ENCODE data around the gene NEK11. TPM values are rescaled to one million over a fixed set of nuclear protein-coding genes. Genes with fewer than 3 reads are reported as not detected.

NEK11 gene
- polyA plus RNA-seq, 1 of the 3 experiments (the other 2 are of a cell fraction), result 4.7 TPM

GRCh38 chr3:131200636-131201199, 174.0 kb downstream of the NEK11 start:
- Histone ChIP-seq H3K27me3 (ENCODE audit: insufficient read depth) (no peaks in the 10 kb centered on the region), H3K9me3 (no peaks in the 10 kb centered on the region), H3K9me2 (no peaks in the 10 kb centered on the region), H3K4me2 (no peak overlapping the region), H4K20me1 (ENCODE audit: insufficient read depth) (no peaks in the 10 kb centered on the region), H3F3A (replicated peaks; ENCODE audit: insufficient read depth) (no peaks in the 10 kb centered on the region), H3K36me3 (replicated peaks in 1 of 2; ENCODE audit: control insufficient read depth in 1 of 2, insufficient read depth in 2 of 2, low read length in 1 of 2) (no peaks in the 10 kb centered on the region), H3K27ac (ENCODE audit: low read depth in 2 of 2, low read length in 1 of 2) (no peak overlapping the region), H3K9ac (no peak overlapping the region), H2AFZ (ENCODE audit: low read depth) (no peak overlapping the region), H3K4me3 (ENCODE audit: low read depth in 2 of 2, low read length in 1 of 2) (no peak overlapping the region), H3K79me2 (ENCODE audit: insufficient read depth) (no peaks in the 10 kb centered on the region), H3K4me1 (ENCODE audit: control insufficient read depth in 1 of 2, insufficient read depth in 2 of 2, low read depth in 1 of 2, low read length in 1 of 2) (no peaks in the 10 kb centered on the region)
- ChIA-PET CTCF (no interaction called here), POLR2A (no interaction called here)
- TF ChIP-seq FOXM1 (IDR thresholded peaks at IDR 0.05; ENCODE audit: low read depth), result no peak
- no peak for TF ChIP-seq NFIC (IDR thresholded peaks at IDR 0.05; ENCODE audit: borderline replicate concordance)
- TF ChIP-seq ZBTB33 (IDR thresholded peaks at IDR 0.05; ENCODE audit: borderline replicate concordance, low read depth), result no peak
- TF ChIP-seq USF2 (IDR thresholded peaks at IDR 0.05; ENCODE audit: borderline replicate concordance, low read depth, low read length), result no peak
- TF ChIP-seq JUND (IDR thresholded peaks at IDR 0.05), result no peak
- TF ChIP-seq FOSL2 (IDR thresholded peaks at IDR 0.05; ENCODE audit: borderline replicate concordance, low read depth), result no peak
- TF ChIP-seq RCOR1 (IDR thresholded peaks at IDR 0.05; ENCODE audit: low read length), result no peak
- TF ChIP-seq RFX5 (IDR thresholded peaks at IDR 0.05; ENCODE audit: low read length), result no peak
- no peak for TF ChIP-seq REST (IDR thresholded peaks at IDR 0.05; ENCODE audit: low read depth, low read length)
- DNase-seq, result no peak
- WGBS (ENCODE audit: low lambda C conversion rate), result 82% methylated on average over 4 of the region's 4 CpGs

- Histone ChIP-seq H3K4me1 (ENCODE audit: control insufficient read depth in 1 of 2, insufficient read depth in 2 of 2, low read depth in 1 of 2, low read length in 1 of 2) (peaks cover 0 to 16% of the 10 kb centered on the region in 2 experiments; a peak in 2 of 4 replicates), H4K20me1 (ENCODE audit: insufficient read depth) (no peaks in the 10 kb centered on the region), H3K27me3 (ENCODE audit: insufficient read depth) (no peaks in the 10 kb centered on the region), H2AFZ (ENCODE audit: low read depth) (no peak overlapping the region), H3K79me2 (ENCODE audit: insufficient read depth) (no peaks in the 10 kb centered on the region), H3K9ac (no peak overlapping the region), H3K27ac (ENCODE audit: low read depth in 2 of 2, low read length in 1 of 2) (no peak overlapping the region), H3K9me2 (no peaks in the 10 kb centered on the region), H3K4me3 (ENCODE audit: low read depth in 2 of 2, low read length in 1 of 2) (no peak overlapping the region), H3F3A (replicated peaks; ENCODE audit: insufficient read depth) (peaks cover 9% of the 10 kb centered on the region), H3K36me3 (replicated peaks in 1 of 2; ENCODE audit: control insufficient read depth in 1 of 2, insufficient read depth in 2 of 2, low read length in 1 of 2) (no peaks in the 10 kb centered on the region), H3K9me3 (no peaks in the 10 kb centered on the region), H3K4me2 (0 out of 2 replicates have a peak overlapping the region, but pooled peaks have one; percentile 55)
- POLR2A ChIA-PET, result no interaction called here
- DNase-seq, result no peak
- WGBS (ENCODE audit: low lambda C conversion rate), result 89% methylated on average over 1 of the region's 1 CpG
- no peak for TF ChIP-seq YY1 (IDR thresholded peaks at IDR 0.05; ENCODE audit: low read depth)
- CTCF ChIA-PET, result no interaction called here
Measured at GRCh38 chr3:131216330-131216729, 189.7 kb downstream of the NEK11 start.

Data from SK-N-SH (cell line).